ENCODE data around the gene DHRSX.
"Not testable (repeated sequence)": the region's sequence is repeated elsewhere in the genome, so short reads cannot be mapped to it uniquely, and the experiment has no call there.

Gene DHRSX

DNA sequence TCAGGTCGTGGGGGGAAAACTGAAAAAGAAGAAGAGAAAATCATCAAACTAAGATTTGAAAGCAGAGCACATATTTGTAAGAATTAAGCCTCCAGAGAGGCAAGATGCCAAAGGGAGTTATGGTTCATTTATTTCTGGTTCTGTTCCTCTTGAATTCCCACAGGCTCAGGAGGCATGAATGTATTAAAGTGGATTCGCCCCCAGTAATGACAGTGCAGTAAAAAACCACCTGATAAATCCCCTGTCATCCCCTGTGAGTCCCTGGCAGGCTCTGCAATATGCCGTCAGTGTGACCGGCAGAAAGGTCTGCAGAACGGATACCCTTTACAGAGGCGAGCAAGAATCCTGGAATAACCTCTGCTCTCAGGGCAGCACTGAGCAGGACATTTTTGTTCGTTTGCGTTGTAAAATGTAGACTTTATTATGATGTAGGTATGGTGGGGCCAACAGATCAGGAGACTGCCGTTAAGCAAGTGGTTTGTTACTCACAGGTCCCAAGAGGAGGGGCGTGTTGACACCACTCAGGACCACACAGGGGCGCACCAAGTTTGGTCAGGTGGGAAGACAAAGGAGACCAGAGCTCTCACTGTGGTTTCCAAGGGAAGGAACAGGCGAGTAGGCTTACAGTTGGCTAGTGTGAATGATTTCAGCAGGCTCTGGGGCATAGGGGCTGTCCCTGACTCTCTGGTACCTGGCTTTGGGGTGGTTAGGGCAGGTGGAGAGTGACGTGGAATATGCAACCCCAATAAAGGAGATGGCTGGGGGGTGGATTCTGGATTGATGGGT, 75.3 kb downstream of the DHRSX start:
- DNase-seq (ENCODE audit: low read depth), result peak; percentile 3

- DNase-seq (ENCODE audit: low read depth), result no peak
Observed at GRCh38 chrX:2424317-2424716, 76.5 kb downstream of the DHRSX start.

DNA sequence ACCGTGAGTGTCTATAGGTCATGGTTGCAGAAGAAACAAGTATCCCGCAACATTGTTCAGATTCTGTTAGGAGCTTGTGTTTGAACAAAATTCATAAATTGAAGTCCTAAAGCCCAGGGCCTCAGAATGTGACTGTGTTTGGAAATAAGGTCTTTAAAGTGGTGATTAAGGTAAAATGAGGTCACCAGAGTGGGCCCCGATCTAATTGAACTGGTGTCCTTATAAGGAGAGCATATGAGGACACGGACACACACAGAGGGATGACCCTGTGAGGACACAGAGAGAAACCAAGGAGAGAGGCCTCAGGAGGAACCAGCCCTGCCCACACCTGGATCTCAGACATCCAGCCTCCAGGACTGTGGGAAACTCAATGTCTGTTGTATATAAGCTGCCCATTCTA, 76.9 kb downstream of the DHRSX start:
- DNase-seq (ENCODE audit: low read depth), result no peak

DNA sequence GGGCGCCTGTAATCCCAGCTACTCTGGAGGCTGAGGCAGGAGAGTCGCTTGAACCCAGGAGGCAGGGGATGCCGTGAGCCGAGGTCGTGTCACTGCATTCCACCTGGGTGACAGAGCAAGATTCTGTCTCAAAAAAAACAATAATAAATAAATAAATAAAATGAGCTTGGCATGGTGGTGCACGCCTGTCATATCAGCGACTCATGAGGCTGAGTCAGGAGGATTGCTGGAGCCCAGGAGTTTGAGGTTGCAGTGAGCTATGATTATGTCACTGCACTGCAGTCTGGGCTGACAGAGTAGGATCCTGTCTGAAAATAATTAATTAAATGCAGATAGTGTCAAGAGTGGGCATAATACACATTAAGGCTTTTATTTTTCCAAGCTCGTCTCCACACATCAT, 77.5 kb downstream of the DHRSX start:
- no peak for DNase-seq (ENCODE audit: low read depth)

DNA sequence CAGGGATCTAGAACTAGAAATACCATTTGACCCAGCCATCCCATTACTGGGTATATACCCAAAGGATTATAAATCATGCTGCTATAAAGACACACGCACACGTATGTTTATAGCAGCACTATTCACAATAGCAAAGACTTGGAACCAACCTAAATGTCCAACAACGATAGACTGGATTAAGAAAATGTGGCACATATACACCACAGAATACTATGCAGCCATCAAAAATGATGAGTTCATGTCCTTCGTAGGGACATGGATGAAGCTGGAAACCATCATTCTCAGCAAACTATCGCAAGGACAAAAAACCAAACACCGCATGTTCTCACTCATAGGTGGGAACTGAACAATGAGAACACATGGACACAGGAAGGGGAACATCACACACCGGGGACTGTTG, 81.4 kb downstream of the DHRSX start:
- not testable (repeated sequence) for DNase-seq (ENCODE audit: low read depth)

DNA sequence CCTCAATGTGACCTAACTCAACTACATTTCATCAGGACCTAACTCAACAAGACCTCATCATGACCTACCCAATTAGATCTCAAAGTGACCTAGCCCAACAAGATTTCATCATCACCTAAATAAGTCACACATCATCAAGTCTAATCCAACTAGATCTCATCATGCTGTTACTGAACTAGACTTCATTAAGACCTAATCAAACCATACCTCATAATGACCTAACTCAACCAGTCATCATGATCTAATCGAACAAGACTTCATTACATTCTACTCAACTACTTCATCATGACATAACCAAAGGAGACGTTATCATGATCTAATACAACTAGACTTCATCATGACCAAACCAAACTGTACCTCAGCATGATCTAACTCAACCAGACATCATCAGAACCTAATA, 82.8 kb downstream of the DHRSX start:
- DNase-seq (ENCODE audit: low read depth), result no peak

DNA sequence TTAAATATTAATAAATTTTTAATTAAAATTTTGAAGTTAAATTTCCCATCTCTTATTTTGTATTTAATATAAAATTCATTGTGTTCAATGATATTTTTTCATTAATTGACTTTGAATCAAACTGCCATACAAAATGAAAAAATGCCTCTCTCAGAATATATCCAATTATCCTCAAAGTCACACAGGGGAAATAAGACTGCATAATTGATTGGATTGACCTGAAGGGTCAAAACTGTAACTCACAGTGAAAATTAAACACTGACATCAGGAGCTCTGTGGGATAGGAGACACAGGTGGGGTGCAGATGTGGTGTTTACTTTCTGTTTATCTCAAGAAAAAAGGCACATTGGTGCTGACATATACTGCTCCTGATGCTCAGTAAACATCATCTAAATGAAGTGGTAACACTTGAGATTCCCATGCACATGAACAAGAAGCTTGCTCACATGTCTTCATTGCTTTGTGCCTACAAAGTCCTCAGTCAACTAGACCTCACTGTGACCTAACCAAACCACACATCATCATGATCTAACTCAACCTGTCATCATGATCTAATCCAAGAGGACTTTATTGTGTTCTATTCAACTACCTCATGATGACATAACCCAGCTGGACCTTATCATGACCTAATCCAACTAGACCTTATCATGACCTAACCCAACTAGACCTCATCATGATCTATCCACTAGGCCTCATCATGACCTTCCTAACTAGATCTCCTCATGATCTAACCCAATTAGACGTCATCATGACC, 83.7 kb downstream of the DHRSX start:
- DNase-seq (ENCODE audit: low read depth), result no peak

- DNase-seq (ENCODE audit: low read depth), result no peak
Observed at GRCh38 chrX:2414384-2414783, 86.4 kb downstream of the DHRSX start.

- no peak for DNase-seq (ENCODE audit: low read depth)
Observed at GRCh38 chrX:2413969-2414368, 86.8 kb downstream of the DHRSX start.

- DNase-seq (ENCODE audit: low read depth), result no peak
Observed at GRCh38 chrX:2412131-2412530, 88.6 kb downstream of the DHRSX start.

DNA sequence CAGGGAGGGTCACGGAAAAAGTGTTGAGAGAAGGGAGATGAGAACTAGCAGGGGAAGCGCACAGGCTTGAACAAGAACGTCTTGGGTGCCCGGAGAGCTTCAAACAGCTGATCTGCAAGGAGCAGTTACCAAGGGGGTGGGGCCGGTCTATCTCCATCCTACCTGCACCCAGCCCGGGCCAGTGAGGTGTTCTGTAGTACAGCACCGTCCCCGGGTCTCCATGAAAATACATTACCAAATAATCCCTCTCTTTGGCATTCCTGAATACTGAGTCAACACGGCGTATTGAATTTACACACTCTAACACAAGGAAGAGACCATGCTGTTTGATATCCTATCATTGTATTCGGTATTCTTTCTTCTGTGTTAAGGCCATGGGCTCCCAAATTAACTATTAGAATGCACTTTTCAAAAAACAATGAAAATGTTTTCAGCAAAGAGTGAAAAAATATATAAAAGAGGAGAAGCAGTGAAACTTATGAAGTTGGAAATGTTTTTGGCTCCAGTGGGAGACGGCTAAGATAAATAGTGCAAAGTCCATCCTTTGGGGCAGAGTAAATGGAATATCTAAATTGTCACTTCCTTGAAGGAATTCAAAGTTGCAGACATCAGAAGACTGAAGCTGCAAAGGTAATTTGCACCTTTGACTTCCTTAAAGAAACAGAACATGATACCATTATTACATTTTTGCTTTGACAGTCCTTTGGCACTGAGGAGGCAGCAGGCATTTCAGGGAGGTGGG, 90.3 kb downstream of the DHRSX start:
- no peak for DNase-seq (ENCODE audit: low read depth)

DNA sequence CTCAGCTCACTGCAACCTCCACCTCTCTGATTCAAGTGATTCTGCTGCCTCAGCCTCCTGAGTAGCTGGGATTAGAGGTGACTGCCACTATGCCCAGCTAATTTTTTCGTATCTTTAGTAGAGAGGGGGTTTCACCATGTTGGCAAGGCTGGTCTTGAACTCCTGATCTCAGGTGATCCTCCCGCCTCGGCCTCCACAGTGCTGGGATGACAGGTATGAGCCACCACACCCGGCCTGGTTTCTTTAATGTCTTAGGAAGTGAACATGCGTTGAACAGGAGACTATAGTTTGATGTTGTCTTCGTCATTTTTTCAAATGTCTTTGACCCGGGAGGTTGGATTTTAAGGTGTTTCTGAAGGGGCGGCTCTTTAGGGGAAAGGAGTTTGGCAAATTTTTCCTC, 91.0 kb downstream of the DHRSX start:
- DNase-seq (ENCODE audit: low read depth), result no peak

DNA sequence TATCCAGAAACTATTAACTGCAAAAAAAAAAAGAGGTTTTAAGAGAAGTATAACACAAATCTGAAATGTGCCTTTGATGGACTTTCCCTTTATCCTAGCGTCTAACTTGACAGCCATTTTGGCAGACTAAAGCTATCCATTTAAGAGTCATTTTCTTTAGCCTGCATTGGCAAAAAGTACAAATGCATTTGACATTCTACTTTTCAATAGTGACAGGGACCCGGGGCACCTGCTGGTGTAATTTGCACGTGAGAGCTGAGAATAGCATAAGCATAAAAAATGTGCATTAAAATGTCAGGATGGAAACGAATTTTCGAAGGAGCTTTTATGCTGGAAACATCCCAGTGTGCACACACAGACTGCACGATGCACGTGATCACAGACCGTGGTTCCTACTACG, 91.9 kb downstream of the DHRSX start:
- DNase-seq (ENCODE audit: low read depth), result no peak

DNA sequence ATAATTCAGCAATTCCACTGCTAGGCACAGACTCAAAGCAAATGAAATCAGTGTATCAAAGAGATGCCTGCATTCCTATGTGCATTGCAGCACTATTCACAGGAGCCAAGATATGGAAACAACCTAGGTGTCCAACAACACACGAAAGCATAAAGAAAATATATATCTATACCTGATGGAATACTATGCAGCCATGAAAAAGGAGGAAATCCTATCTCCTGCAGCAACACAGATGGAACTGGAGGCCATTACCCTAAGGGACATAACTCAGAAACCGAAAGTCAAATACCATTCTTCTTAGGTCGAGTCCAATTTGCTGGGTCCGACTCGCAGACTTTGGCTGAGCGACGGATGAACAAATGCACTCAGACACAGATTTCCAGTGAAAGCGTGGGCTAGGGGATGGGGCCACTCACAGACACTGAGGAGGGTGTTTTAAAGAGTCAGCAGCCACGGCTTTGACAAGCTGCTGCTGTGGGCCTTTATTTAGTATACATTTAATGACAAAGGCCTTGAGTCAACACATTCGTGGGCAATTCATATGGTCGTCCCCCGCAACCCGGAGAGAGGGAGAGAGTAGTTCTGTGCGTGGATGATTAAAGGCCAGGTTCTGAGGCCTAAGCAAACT, 93.8 kb downstream of the DHRSX start:
- no peak for DNase-seq (ENCODE audit: low read depth)

DNA sequence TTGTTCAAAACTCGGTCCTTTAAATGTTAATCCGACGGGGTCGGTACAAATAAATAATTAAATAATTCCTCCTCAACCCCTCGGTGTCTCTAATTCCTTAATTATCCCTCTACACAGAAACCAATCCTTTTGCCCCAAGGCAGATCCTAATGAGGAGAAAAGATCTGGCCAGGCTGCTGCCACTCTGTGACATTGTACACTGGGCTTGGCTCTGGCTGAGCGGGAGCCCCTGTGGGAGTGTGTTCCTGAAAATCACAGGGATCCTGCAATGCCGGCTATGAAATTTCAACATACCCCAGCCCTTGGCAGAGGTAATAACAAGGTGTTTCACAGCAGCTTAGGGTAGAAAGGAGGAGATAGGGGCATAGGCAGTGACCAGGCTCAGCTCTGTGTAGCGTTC, 96.0 kb downstream of the DHRSX start:
- DNase-seq (ENCODE audit: low read depth), result no peak

DNA sequence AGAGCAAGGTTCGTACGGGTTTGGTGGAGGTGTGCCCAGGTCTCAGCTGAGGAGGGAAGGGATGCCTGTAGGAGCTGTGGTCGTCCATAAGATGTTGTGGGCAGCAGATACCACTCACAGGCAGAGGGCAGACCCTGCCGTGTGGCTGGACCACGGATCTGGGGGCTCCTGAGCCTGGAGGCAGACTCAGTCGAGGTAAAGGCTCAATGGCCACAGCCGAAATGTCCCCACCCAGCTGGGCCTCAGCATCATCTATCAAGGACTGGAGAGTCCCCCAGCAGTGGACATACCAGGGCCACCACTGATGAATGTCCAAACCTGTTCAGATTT, 98.5 kb downstream of the DHRSX start:
- DNase-seq (ENCODE audit: low read depth), result no peak

- no peak for DNase-seq (ENCODE audit: low read depth)
Observed at GRCh38 chrX:2401590-2402360, 99.0 kb downstream of the DHRSX start.

DNA sequence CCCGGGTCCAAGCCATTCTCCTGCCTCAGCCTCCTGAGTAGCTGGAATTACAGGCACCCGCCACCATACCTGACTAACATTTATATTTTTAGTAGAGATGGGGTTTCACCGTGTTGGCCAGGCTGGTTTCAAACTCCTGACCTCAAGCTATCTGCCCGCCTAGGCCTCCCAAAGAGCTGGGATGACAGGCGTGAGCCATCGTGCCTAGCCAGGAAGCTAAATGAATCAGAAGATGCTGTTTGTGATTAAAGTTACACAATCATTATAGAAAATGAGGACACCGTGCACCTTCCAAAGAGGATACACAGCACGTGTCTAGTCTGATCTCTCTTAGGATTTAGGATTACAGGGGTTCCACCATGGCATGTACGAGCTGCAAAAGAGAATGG, 99.6 kb downstream of the DHRSX start:
- no peak for DNase-seq (ENCODE audit: low read depth)

GRCh38 chrX:2398064-2398656, 102.6 kb downstream of the DHRSX start:
- no peak for DNase-seq (ENCODE audit: low read depth)

- DNase-seq (ENCODE audit: low read depth), result no peak
Observed at GRCh38 chrX:2397229-2398063, 103.3 kb downstream of the DHRSX start.
